Kidney epithelial cell (primary cell): ENCODE results near the gene IQCN. TPM values are rescaled to one million over a fixed set of nuclear protein-coding genes. Genes with fewer than 3 reads are reported as not detected.

Experiments used
- DNase-seq: peaks from one replicate; pipeline ENCODE4 v3.0.0-alpha.2; 2010; ENCODE audit warnings: low read depth
- H3K27me3 ChIP-seq: 2 replicates; pipeline ENCODE4 v1.6.0; 2011; ENCODE audit warnings: low read length; ENCODE audit not compliant: control insufficient read depth, insufficient read depth
- H3K36me3 ChIP-seq: 2 replicates; pipeline ENCODE4 v1.5.1; 2011; ENCODE audit warnings: low read length; ENCODE audit not compliant: control insufficient read depth, insufficient read depth
- H3K4me3 ChIP-seq: 2 replicates; pipeline ENCODE4 v1.5.1; 2011; ENCODE audit warnings: low read depth, mild to moderate bottlenecking, control low read depth, low read length
- total RNA-seq: library from RNA; depleted of rRNA; stranded (reverse); fragments of >200 nt; gene quantifications from 2 replicates; pipeline ENCODE4 v1.2.3, GENCODE V29; 2015
- TF ChIP-seq, protein P1 (sequence below): IDR thresholded peaks from 2 replicates; pipeline ENCODE4 v1.5.1; 2011; ENCODE audit warnings: mild to moderate bottlenecking, moderate library complexity, low read length, control low read depth, inconsistent platforms; ENCODE audit not compliant: insufficient read depth, poor library complexity, severe bottlenecking

The IQCN gene
- total RNA-seq, 1 donor from 2014 or later: 0.13 TPM

DNA sequence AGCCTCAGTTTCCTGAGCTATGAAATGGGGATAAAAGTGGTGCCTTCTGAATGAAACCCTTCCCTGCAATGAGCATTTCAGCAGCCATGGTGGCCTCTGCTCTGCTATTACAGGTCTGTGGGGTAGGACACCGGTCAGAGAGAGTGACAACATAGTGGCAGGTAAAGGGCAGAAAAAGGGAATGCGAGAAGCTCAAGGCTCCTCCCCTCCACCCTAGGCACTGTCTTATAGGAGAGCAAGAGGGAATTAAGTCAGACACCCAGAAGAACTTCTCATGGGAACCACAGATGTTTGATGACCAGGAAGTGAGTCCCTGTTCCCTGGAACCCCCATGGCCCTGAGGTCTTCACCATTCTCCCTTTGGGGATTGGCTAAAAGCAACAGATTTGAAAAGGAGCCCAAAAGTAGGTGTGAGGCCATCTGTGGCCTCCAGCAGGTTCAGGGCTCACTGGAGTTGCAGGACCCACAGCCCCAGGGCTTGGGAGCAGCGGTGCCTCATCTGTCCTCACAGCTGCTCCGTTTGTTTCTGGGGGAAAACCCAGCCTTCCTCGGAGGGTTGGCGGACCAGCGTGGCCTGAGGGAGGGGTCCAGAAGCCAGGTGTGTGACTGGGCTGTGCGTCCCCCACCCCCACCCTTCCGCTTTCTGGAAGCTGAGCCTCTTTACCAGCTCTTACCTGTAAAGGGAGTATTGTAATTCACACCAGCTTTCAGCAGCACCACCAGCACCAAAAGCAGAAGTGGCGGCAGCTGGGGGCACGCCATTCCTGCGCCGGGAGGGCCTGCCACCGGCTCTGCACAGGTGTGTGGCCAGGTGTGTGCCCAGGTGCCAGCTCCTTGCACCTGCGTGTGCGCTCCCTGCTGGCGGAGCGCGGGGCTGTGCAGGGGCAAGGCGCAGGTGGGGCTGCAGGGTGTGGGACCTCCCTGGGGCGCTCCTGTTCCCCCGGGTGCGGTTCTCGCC, 19.4 kb downstream of the IQCN start:
- TF ChIP-seq, protein P1, sequence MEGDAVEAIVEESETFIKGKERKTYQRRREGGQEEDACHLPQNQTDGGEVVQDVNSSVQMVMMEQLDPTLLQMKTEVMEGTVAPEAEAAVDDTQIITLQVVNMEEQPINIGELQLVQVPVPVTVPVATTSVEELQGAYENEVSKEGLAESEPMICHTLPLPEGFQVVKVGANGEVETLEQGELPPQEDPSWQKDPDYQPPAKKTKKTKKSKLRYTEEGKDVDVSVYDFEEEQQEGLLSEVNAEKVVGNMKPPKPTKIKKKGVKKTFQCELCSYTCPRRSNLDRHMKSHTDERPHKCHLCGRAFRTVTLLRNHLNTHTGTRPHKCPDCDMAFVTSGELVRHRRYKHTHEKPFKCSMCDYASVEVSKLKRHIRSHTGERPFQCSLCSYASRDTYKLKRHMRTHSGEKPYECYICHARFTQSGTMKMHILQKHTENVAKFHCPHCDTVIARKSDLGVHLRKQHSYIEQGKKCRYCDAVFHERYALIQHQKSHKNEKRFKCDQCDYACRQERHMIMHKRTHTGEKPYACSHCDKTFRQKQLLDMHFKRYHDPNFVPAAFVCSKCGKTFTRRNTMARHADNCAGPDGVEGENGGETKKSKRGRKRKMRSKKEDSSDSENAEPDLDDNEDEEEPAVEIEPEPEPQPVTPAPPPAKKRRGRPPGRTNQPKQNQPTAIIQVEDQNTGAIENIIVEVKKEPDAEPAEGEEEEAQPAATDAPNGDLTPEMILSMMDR: peak; percentile 12
- Histone ChIP-seq H3K27me3 (peaks cover 17% of the 10 kb centered on the region), H3K36me3 (no peaks in the 10 kb centered on the region)

DNA sequence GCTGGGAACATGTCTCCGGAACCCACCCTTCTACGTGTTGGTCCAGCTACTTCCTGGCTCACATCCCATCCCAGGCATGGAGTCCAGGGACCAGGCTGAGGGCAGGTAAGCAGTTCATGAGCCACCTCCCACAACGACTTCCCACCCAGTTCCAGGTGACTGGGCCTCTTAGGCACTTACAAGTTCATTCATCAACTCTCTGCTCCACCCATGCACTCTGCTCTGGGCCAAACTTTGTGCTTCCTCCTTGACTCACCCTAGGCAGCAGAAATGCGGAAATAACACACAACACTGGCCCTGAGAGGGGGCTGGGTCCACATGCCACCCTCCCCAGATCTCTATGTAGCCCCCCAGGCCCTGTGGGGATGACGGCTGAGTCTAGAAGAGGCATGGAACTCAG, 20.5 kb downstream of the IQCN start:
- H3K27me3 ChIP-seq: peaks cover 17% of the 10 kb centered on the region
- DNase-seq: no peak
- TF ChIP-seq, protein P1: no peak
- H3K36me3 ChIP-seq: no peaks in the 10 kb centered on the region
- no peak overlapping the region for H3K4me3 ChIP-seq

More for the DNA sequence above, 19.4 kb downstream of the IQCN start:
- no peak overlapping the region for H3K4me3 ChIP-seq
- DNase-seq: no peak

DNA sequence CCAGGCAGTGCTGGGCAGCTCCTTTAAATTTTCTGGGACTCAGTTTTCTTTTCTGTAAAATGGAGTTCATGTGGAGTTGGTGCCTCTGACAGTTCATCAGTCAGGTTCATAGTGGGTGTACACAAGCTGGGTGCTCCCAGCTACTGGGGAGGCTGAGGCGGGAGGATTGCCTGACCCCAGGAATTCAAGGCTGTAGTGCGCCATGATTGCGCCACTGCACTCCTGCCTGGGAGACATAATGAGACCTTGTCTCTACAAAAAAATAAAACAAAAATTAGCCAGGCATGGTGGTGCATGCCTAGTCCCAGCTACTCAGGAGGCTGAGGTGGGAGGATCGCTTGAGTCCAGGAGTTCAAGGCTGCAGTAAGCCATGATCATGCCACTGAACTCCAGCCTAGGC, 21.1 kb downstream of the IQCN start:
- TF ChIP-seq, protein P1: no peak
- Histone ChIP-seq H3K36me3 (no peaks in the 10 kb centered on the region), H3K27me3 (peaks cover 17% of the 10 kb centered on the region), H3K4me3 (no peak overlapping the region)
- no peak for DNase-seq

DNA sequence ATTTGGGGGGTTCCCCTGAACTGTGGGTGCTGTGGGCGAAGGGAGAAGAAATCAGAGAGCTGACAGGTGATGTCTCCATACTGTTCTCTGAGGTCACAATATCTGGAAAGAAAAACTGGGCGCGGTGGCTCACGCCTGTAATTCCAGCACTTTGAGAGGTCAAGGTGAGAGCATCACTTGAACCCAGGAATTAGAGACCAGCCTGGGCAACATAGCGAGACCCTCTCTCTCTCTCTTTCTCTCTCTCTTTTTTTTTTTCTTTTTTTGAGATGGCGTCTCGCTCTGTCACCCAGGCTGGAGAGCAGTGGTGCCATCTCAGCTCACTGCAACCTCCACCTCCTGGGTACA, 21.9 kb downstream of the IQCN start:
- Histone ChIP-seq H3K27me3 (peaks cover 20% of the 10 kb centered on the region), H3K36me3 (no peaks in the 10 kb centered on the region), H3K4me3 (no peak overlapping the region)
- DNase-seq: no peak
- TF ChIP-seq, protein P1: no peak

DNA sequence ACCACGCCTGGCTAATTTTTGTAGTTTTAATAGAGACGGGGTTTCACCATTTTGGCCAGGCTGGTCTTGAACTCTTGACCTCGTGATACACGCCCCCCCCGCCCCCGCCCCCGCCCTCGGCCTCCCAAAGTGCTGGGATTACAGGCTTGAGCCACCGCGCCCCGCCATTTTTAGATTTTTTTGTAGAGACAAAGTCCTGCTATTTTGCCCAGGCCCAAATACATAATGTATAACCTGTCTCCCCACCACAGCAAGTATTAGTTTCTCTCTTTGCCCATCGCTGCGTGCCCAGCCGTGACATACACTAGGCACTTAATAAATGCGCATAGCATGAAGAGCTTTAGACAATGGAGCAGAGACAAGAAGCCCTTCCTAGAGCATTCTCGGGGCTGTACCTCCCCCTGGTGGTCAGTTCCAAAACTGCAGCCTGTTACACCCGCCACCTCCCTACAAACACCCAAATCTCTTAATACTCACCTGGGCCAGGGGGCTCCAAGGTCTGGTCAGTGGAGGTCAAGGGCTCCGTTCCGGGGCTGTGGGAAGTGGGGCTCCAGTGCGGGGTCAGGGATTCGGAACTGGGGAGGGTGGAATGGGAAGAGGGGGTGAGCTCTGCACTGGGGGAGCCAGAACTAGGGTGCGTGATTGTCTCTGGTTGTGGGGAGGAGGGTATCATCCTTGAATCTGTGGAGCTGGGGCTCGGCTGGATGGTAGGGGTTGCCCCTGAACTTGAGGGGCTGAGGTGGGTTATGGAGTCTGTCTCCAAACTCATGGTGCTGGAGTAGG, 22.5 kb downstream of the IQCN start:
- Histone ChIP-seq H3K36me3 (no peaks in the 10 kb centered on the region), H3K27me3 (peaks cover 22% of the 10 kb centered on the region), H3K4me3 (no peak overlapping the region)
- TF ChIP-seq, protein P1: peak; percentile 93
- DNase-seq: no peak
